ENCODE measurements around the gene MYO18A.

DNA sequence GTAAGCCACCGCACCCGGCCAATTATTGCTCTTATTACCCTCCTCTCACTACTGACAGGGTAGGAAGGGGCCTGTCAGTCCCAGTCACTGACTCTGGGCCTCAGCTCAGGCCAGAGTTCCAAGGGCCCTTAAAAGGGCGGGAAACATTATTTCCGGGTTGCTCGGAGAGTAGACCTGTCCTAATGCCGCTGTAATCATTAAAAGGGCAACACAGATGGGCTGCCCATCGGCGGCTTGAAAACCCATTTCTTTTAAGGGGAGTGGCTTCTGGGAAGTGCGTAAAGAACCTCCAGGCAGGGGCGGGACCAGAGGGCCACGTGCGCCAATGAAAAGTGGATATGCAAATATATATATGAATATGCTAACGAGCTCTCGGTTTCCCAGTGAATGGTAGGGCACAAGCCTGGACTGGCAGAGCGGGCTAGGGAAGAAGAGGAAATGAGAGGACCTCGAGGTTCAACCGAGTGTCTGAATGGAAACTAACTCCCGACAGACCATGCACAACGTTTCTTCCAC is 110.6 kb downstream of the MYO18A start:
- TF ChIP-seq, protein P1, sequence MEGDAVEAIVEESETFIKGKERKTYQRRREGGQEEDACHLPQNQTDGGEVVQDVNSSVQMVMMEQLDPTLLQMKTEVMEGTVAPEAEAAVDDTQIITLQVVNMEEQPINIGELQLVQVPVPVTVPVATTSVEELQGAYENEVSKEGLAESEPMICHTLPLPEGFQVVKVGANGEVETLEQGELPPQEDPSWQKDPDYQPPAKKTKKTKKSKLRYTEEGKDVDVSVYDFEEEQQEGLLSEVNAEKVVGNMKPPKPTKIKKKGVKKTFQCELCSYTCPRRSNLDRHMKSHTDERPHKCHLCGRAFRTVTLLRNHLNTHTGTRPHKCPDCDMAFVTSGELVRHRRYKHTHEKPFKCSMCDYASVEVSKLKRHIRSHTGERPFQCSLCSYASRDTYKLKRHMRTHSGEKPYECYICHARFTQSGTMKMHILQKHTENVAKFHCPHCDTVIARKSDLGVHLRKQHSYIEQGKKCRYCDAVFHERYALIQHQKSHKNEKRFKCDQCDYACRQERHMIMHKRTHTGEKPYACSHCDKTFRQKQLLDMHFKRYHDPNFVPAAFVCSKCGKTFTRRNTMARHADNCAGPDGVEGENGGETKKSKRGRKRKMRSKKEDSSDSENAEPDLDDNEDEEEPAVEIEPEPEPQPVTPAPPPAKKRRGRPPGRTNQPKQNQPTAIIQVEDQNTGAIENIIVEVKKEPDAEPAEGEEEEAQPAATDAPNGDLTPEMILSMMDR (IDR thresholded peaks at IDR 0.05) = no peak
- TF ChIP-seq POLR2A (IDR thresholded peaks at IDR 0.05; ENCODE audit: low read depth) = no peak

Data from esophagus muscularis mucosa (tissue), 3 donors.